AG09319 (cell line): ENCODE results near the gene FLRT3.
A peak's percentile ranks its signal among the peaks of the same experiment; 100 is the strongest.

ENCODE experiments used
- DNase-seq: peaks from one replicate; pipeline ENCODE4 v3.0.0-alpha.2; 2010; ENCODE audit warnings: low read depth; ENCODE audit errors: extremely low read depth
- CTCF ChIP-seq: IDR thresholded peaks from 2 replicates; pipeline ENCODE4 v1.5.1; 2011; ENCODE audit warnings: low read depth, mild to moderate bottlenecking, inconsistent platforms, low read length, moderate library complexity

The FLRT3 gene

GRCh38 chr20:14337400-14338171 lies at the start of gene FLRT3:
TSS of gene FLRT3 (minus strand) at chr20:14337612. CDS start at chr20:14327506, 10,106 bp downstream.
- peak; percentile 90 for DNase-seq
- TF ChIP-seq CTCF, result peak; percentile 81

- TF ChIP-seq CTCF, result no peak
- DNase-seq, result no peak
These were observed 49.3 kb upstream of the FLRT3 start for GRCh38 chr20:14386726-14387125.

- DNase-seq, result no peak
- TF ChIP-seq CTCF, result no peak
These were observed 47.8 kb upstream of the FLRT3 start for GRCh38 chr20:14385176-14385740.

- DNase-seq, result peak; percentile 7
- TF ChIP-seq CTCF, result no peak
These were observed 47.2 kb upstream of the FLRT3 start for GRCh38 chr20:14384416-14385175.

- no peak for TF ChIP-seq CTCF
- no peak for DNase-seq
These were observed 45.9 kb upstream of the FLRT3 start for GRCh38 chr20:14383335-14383734.

- no peak for TF ChIP-seq CTCF
- no peak for DNase-seq
These were observed 40.9 kb upstream of the FLRT3 start for GRCh38 chr20:14378326-14378725.
